HG03460 (cell line): ENCODE measurements around the gene UTP3.
A peak's percentile ranks its signal among the peaks of the same experiment; 100 is the strongest.
"Not testable (repeated sequence)": the region's sequence is repeated elsewhere in the genome, so short reads cannot be mapped to it uniquely, and the experiment has no call there.

Experiments used
- ATAC-seq: cut with Tn5 transposase; IDR thresholded peaks from one replicate; pipeline ENCODE4 v1.9.1; 2021; ENCODE audit not compliant: unreplicated experiment

Gene UTP3

GRCh38 chr4:70714079-70714887 is 26.0 kb downstream of the UTP3 start:
- ATAC-seq: peak; percentile 55

- ATAC-seq: no peak
These were observed 26.8 kb downstream of the UTP3 start for GRCh38 chr4:70715097-70715496.

GRCh38 chr4:70718811-70719604 is 30.7 kb downstream of the UTP3 start:
- ATAC-seq: no peak

- ATAC-seq: no peak
These were observed 33.4 kb downstream of the UTP3 start, which contains the start of gene RUFY3 for GRCh38 chr4:70721747-70722146. RUFY3 (plus strand) TSS chr4:70721964; CDS start chr4:70722574, 610 bp downstream.

GRCh38 chr4:70722199-70722791 is 34.0 kb downstream of the UTP3 start:
- ATAC-seq: no peak

- no peak for ATAC-seq
These were observed 36.1 kb downstream of the UTP3 start for GRCh38 chr4:70724463-70724862.

GRCh38 chr4:70725633-70726032 is 37.3 kb downstream of the UTP3 start:
- no peak for ATAC-seq

- ATAC-seq: not testable (repeated sequence)
These were observed 38.2 kb downstream of the UTP3 start for GRCh38 chr4:70726515-70726914.

GRCh38 chr4:70728091-70728490 is 39.8 kb downstream of the UTP3 start:
- ATAC-seq: no peak

- not testable (repeated sequence) for ATAC-seq
These were observed 44.5 kb downstream of the UTP3 start for GRCh38 chr4:70732878-70733277.

GRCh38 chr4:70734168-70734954 is 46.0 kb downstream of the UTP3 start:
- peak; percentile 94 for ATAC-seq

- peak; percentile 17 for ATAC-seq
These were observed 46.6 kb downstream of the UTP3 start for GRCh38 chr4:70734971-70735370.

GRCh38 chr4:70735915-70736314 is 47.6 kb downstream of the UTP3 start:
- not testable (repeated sequence) for ATAC-seq

GRCh38 chr4:70737006-70737405 is 48.7 kb downstream of the UTP3 start:
- no peak for ATAC-seq

GRCh38 chr4:70737409-70737808 is 49.1 kb downstream of the UTP3 start:
- ATAC-seq: no peak

- no peak for ATAC-seq
These were observed 51.4 kb downstream of the UTP3 start for GRCh38 chr4:70739496-70740337.
